ENCODE measurements around the gene PODXL2. TPM values are rescaled to one million over a fixed set of nuclear protein-coding genes. Genes with fewer than 3 reads are reported as not detected.

Gene PODXL2
- total RNA-seq, 1 donor from 2014 or later, result 25.7 TPM

DNA sequence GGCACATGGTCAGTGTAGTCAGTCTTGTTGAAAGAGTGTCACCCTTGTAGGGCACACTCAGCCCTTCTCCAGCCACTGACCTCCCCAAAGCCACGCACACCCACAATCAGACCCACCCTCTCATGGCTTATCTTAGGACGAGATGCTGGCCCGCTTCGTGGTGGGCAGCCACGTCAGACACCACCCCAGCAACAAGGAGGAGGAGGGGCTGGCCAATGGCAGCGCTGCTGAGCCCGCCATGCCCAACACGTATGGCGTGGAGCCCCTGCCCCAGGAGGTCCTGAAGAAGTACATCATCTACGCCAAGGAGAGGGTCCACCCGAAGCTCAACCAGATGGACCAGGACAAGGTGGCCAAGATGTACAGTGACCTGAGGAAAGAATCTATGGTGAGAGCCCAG is 10.1 kb upstream of the PODXL2 start:
- Mint-ChIP-seq H3K36me3 (ENCODE audit: insufficient read depth) (peaks cover 32% of the 10 kb centered on the region), H3K27ac (no peak overlapping the region), H3K4me3 (ENCODE audit: low read depth) (no peak overlapping the region), H3K4me1 (ENCODE audit: low read depth) (no peaks in the 10 kb centered on the region), H3K27me3 (no peaks in the 10 kb centered on the region), H3K9me3 (ENCODE audit: low read depth) (no peaks in the 10 kb centered on the region)
- DNase-seq (ENCODE audit: low spot score, unreplicated experiment), result no peak
- TF ChIP-seq, protein P1, sequence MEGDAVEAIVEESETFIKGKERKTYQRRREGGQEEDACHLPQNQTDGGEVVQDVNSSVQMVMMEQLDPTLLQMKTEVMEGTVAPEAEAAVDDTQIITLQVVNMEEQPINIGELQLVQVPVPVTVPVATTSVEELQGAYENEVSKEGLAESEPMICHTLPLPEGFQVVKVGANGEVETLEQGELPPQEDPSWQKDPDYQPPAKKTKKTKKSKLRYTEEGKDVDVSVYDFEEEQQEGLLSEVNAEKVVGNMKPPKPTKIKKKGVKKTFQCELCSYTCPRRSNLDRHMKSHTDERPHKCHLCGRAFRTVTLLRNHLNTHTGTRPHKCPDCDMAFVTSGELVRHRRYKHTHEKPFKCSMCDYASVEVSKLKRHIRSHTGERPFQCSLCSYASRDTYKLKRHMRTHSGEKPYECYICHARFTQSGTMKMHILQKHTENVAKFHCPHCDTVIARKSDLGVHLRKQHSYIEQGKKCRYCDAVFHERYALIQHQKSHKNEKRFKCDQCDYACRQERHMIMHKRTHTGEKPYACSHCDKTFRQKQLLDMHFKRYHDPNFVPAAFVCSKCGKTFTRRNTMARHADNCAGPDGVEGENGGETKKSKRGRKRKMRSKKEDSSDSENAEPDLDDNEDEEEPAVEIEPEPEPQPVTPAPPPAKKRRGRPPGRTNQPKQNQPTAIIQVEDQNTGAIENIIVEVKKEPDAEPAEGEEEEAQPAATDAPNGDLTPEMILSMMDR (IDR thresholded peaks at IDR 0.05; ENCODE audit: unreplicated experiment), result no peak

DNA sequence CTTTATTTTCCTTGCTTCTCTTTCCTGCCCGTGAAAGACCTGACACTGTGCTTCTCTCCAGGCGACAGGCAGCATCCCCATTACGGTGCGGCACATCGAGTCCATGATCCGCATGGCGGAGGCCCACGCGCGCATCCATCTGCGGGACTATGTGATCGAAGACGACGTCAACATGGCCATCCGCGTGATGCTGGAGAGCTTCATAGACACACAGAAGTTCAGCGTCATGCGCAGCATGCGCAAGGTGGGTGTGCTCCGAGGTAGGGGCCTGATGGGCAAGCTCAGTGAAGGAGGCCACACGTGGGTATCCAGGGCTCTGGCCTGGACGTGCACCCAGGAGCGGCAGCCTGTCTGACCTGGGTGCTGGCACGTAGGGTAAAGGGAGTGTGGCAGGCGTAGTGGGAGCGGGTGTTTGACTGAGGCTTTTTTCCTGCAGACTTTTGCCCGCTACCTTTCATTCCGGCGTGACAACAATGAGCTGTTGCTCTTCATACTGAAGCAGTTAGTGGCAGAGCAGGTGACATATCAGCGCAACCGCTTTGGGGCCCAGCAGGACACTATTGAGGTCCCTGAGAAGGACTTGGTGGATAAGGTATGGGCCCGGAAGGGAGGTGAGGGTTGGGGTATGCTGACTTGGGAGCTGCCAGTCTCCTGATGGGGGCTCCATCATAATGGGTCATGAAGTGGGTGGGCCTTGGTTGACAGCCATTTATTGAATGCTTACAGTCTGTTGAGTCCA is 8.2 kb upstream of the PODXL2 start:
- no peaks in the 10 kb centered on the region for H3K9me3 Mint-ChIP-seq (ENCODE audit: low read depth)
- H3K27me3 Mint-ChIP-seq, result peaks cover 3% of the 10 kb centered on the region
- no peak overlapping the region for H3K27ac Mint-ChIP-seq
- H3K36me3 Mint-ChIP-seq (ENCODE audit: insufficient read depth), result peaks cover 29% of the 10 kb centered on the region
- TF ChIP-seq, protein P1 (IDR thresholded peaks at IDR 0.05; ENCODE audit: unreplicated experiment), result no peak
- no peak overlapping the region for H3K4me3 Mint-ChIP-seq (ENCODE audit: low read depth)
- H3K4me1 Mint-ChIP-seq (ENCODE audit: low read depth), result no peaks in the 10 kb centered on the region
- DNase-seq (ENCODE audit: low spot score, unreplicated experiment), result no peak

DNA sequence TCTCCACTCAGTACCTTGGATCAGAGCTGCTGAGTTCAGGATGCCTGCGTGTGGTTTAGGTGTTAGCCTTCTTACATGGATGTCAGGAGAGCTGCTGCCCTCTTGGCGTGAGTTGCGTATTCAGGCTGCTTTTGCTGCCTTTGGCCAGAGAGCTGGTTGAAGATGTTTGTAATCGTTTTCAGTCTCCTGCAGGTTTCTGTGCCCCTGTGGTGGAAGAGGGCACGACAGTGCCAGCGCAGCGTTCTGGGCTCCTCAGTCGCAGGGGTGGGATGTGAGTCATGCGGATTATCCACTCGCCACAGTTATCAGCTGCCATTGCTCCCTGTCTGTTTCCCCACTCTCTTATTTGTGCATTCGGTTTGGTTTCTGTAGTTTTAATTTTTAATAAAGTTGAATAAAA is 7.0 kb upstream of the PODXL2 start:
- no peaks in the 10 kb centered on the region for H3K4me1 Mint-ChIP-seq (ENCODE audit: low read depth)
- H3K27ac Mint-ChIP-seq, result no peak overlapping the region
- DNase-seq (ENCODE audit: low spot score, unreplicated experiment), result no peak

DNA sequence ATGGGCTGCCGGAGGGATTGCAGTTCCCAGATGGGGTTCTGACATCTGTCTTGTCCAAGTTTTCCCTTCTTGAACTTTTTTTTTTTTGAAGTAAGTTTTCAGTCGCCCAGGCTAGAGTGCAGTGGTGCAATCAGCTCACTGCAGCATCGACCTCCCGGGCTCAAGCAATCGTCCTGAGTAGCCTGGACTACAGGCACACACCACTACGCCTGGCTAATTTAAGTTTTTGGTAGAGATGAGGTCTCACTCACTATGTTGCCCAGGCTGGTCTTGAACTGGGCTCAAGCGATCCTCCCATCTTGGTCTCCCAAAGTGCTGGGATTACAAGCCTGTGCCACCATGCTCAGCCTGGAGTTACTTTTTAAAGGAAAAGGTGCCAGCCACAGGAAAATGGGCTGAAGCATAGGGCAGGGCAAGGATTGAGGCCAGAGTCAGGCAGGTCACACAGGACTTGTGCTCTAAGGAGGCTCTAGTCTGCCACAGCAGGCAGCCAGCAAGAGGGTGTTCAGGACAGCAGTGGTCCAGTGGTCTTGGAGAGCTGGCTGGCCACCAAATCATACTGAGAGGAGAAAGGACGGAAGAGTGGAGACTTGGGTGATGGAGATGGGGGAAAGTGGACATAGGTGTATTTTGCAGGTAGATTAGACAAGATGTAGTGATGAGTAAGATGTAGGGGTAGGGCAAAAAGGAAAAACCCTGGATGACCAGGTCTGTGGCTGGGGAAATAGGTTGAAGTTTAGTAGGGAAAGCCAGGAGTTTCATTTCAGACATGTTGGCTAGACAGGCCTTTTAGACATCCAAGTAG is 6.0 kb upstream of the PODXL2 start:
- TF ChIP-seq, protein P1 (IDR thresholded peaks at IDR 0.05; ENCODE audit: unreplicated experiment), result no peak
- peak overlapping the region; percentile 4 for H3K27ac Mint-ChIP-seq
- DNase-seq (ENCODE audit: low spot score, unreplicated experiment), result no peak
- H3K4me1 Mint-ChIP-seq (ENCODE audit: low read depth), result no peaks in the 10 kb centered on the region
- H3K27me3 Mint-ChIP-seq, result peaks cover 25% of the 10 kb centered on the region
- H3K36me3 Mint-ChIP-seq (ENCODE audit: insufficient read depth), result peaks cover 21% of the 10 kb centered on the region
- H3K9me3 Mint-ChIP-seq (ENCODE audit: low read depth), result no peaks in the 10 kb centered on the region
- no peak overlapping the region for H3K4me3 Mint-ChIP-seq (ENCODE audit: low read depth)

More for the DNA sequence above, 7.0 kb upstream of the PODXL2 start:
- TF ChIP-seq, protein P1 (IDR thresholded peaks at IDR 0.05; ENCODE audit: unreplicated experiment), result no peak
- no peak overlapping the region for H3K4me3 Mint-ChIP-seq (ENCODE audit: low read depth)
- H3K27me3 Mint-ChIP-seq, result peaks cover 15% of the 10 kb centered on the region
- peaks cover 23% of the 10 kb centered on the region for H3K36me3 Mint-ChIP-seq (ENCODE audit: insufficient read depth)
- no peaks in the 10 kb centered on the region for H3K9me3 Mint-ChIP-seq (ENCODE audit: low read depth)

DNA sequence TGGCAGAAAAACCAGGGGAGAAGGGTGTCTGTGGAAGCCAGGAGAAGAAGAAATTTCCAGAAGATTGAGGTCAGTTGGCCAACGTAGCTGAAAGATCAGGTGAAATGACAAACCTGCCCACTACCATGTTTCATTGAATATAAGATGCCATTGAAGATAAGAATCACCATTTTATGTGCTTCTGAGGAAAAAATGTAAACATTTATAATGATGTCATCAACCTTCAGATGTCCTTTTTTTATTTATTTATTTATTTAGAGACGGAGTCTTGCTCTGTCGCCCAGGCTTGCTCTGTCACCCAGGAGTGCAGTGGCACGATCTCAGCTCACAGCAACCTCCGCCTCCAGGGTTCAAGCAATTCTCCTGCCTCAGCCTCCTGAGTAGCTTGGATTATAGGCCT is 4.9 kb upstream of the PODXL2 start:
- Mint-ChIP-seq H3K36me3 (ENCODE audit: insufficient read depth) (peaks cover 13% of the 10 kb centered on the region), H3K4me3 (ENCODE audit: low read depth) (no peak overlapping the region), H3K4me1 (ENCODE audit: low read depth) (no peaks in the 10 kb centered on the region), H3K27ac (no peak overlapping the region), H3K9me3 (ENCODE audit: low read depth) (no peaks in the 10 kb centered on the region), H3K27me3 (peaks cover 33% of the 10 kb centered on the region)
- DNase-seq (ENCODE audit: low spot score, unreplicated experiment), result no peak
- TF ChIP-seq, protein P1 (IDR thresholded peaks at IDR 0.05; ENCODE audit: unreplicated experiment), result no peak

Data from progenitor cell of endocrine pancreas (in vitro differentiated cells).